NK-92 treated with Interleukin-12 subunit alpha and Interleukin-12 subunit beta, amount 100 ng/mL, for 24 hours (cell line): ENCODE measurements around the gene FCGR3B.
"Not testable (repeated sequence)": the region's sequence is repeated elsewhere in the genome, so short reads cannot be mapped to it uniquely, and the experiment has no call there.

ENCODE experiments used
- DNase-seq: peaks from one replicate; lab custom pipeline; 2025; lab: John Stamatoyannopoulos, UW

Gene FCGR3B

DNA sequence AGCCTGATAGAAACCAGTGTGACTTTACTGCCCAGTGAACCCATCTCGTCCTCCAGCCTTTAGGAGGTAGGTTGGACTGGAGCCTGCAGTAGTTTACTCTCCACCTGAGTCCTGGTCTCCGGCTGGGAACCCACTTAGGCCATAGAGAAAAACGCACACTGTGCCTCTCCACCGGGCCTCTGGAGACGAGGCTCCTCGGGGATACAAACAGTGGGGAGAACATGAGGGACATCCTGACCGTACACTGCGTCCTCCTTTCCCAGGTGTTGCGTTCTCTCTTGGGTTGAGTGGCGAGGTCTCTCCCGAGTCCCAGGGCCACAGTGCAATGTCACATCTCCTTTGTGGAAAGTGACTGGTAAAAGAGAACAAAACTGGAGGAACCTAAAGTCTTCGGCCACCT is 26.0 kb downstream of the FCGR3B start:
- DNase-seq, result not testable (repeated sequence)

DNA sequence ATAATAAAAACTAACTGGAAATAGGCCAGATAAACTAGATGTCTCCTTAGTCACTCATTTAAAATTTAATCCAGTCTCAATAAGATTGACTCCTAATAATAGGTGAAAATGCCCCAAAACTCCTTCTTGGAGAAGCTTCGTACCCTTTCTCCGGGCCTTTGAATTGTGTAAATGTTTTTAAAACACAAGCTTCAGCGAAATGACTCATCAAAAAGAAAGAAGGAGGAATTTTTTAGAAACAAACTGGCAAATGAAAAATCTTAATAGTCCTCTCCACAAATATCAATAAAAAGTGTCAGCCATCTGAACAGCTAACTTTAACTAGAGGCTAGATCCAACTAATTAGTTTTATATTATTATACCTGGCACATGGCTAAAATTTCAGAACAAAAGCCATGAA is 33.9 kb downstream of the FCGR3B start:
- not testable (repeated sequence) for DNase-seq

DNA sequence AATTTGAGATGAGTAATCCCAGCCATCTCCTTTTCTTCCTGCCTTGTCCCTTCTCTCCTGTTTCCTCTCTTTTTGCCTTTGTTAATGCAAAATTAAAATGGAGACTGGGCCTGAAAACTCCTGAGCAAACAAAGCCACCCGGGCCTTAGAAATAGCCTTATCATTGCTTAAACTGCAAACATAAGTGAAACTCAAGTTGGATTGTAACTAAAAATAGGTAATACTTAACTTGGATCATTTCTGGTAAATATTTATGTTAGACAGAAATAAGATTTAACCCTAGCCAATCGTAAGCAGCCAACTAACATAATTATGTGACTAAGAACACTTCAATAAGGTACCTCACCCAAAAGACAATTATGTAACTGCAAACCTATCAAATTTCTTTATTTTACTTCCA is 35.4 kb downstream of the FCGR3B start:
- not testable (repeated sequence) for DNase-seq

DNA sequence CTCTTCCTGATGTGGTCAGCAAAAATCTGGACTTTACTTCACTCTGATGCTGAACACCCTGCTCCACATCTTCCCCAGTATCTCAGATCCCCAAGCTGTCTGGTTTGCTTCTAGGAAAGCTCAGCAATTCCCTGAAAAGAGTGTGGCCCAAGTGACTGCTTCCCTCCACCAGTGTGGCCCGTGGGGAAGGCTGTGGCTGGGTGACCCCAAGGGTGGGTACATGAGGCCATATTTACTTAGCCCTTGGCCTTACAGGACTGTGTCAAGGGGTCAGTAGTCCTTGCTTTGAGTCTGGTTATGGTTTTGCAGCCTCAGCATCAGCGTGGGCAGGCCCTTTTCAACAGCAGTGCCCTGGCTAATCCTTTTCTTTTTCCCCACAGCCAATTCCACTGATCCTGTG is 35.8 kb downstream of the FCGR3B start:
- not testable (repeated sequence) for DNase-seq

DNA sequence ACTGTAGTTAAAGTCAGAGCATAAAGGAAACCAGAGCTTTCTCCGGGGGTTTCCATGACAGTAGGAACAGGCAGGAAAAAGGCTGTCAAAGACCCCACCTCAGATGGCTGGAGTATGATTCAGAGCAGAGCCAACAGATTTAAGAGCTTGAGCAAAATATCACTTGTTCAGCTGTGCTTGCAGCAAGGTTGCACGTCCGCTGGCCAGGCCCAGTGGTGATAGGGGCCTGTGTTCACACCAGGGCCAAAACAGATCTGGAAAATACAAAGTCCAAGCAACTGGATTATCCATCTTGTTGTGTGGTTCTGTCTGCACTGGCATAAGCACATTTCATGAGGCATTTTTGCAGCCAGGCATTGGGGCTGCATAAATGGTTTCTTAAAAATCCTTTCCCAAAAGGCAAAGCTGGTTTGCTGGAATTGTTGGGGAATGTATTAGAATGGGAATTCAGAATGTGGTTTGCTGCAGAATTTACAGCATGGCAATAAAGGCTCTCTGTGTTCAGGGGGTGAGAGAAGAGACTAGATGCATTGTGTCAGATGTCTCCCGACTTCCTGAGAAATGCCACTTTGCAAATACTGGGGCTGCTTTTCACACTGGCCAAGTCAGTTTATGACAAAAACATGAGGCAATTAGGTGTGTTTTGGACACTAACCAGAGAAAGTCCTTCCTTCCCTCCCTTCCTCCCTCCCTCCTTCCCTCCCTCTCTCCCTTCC is 36.5 kb downstream of the FCGR3B start:
- not testable (repeated sequence) for DNase-seq

DNA sequence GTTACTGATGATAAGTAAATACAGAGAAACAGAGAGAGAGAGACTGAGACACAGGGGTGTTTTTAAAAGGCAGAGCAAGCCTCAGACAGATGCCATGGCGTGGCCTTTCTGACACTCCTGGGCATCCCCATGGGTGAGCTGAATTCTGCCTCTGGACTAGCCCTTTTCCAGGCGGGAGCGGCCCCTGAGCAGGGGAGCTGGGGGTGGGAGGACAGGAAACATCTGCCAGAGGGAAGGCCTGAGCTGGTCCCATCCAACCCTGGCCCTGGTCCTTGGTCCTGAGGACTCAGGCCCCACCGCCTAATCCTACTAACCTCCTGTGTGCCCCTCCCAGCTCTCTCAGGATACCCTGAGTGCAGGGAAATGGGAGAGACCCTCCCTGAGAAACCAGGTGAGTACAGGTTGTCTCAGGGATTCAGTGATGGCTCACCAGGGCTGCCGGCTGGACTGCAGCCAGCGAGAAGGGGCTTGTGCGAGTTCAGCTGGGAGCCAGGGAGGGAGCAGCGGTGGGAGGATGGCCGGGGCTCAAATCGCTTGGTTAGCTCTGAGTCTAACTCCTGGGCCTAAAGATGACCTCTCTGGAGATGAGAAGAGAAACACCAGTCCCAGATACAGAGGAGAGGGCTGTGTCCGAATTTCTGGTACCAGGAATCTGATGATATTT is 37.8 kb downstream of the FCGR3B start:
- DNase-seq, result not testable (repeated sequence)

DNA sequence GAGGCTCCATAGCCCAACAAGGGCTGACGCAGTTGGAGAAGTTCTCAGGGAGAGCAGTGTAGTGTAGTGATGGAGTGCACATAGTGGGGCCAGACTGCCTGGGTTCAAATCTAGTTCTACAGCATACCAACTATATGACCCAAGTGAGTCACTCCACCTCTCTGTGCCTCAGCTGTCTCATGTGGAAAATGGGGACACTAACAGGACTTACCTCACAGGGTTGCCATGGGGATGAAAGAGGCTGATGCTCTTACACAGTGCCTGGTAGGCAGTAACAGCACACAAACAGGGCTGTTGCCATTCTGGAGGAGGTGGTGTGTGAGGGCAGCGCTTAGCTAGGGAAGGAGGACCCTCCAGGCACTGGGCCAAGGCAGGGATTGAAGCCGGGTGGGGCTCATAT is 38.4 kb downstream of the FCGR3B start:
- not testable (repeated sequence) for DNase-seq

DNA sequence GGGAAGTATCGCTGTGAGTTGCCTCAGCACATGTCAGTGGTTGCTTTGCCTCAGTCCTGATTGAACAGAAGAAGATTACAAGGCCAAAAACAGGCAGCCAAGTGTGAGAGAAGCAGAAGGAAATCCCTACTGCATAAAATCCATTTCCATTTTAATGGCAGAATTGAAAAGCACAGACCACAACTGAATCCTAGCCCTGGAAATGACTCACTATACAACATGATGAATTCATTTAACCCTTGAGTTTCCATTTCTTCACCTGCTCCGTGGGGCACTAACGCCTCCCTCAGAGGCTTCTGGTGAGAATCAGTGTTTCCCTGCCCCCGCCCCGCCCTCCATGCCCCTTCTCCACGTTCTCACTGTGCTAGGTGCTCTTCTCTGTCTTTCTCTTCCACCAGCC is 41.1 kb downstream of the FCGR3B start:
- not testable (repeated sequence) for DNase-seq

DNA sequence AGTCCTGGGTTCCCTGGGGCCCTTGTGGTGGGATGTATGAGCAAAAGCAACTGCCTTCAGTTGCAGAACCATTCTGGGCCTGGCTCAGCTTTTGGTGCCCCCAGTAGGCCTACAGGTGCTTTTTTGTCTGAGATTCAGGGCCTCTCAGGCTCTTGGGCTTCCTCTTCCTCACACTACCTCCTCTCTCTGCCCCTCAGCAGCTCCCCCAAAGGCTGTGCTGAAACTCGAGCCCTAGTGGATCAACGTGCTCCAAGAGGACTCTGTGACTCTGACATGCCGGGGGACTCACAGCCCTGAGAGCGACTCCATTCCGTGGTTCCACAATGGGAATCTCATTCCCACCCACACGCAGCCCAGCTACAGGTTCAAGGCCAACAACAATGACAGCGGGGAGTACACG is 41.6 kb downstream of the FCGR3B start:
- not testable (repeated sequence) for DNase-seq

DNA sequence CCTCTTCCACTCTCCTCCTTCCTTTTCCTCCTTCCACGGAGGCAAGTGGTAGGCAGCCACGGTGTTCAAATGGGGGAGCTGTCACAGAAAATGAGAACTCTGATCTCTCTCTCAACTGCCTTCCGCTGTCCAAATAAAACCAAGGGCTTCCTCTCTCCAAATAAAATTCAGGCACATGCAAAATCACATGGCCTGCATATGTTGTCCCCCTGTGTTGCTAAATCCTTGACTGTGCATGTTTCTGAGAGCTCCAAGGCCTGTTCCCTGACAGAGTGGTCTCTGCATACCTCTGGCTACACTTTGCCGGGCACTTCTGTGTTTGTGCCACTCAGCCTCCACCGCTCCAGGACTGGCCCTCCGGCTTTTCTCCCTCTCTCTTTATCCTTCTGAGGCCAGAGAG is 42.4 kb downstream of the FCGR3B start:
- not testable (repeated sequence) for DNase-seq

DNA sequence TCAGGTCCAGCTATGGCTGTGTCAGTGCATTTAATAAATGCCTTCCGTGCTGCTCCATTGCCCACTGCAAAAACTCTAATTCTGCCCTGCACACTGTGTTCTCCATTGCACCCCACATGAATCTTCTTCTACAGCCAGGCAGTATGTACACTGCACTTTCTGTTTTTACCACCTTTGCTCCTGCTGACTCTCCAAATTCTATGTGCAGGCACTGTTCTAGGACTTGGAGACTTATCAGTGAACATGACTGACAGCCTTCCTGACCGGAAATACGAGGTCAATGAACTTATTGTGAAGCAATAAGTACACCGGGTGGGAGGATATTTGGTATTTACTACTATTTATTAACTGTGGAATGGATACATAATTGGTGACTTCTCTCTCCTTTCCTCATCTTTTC is 48.1 kb downstream of the FCGR3B start:
- DNase-seq, result not testable (repeated sequence)

DNA sequence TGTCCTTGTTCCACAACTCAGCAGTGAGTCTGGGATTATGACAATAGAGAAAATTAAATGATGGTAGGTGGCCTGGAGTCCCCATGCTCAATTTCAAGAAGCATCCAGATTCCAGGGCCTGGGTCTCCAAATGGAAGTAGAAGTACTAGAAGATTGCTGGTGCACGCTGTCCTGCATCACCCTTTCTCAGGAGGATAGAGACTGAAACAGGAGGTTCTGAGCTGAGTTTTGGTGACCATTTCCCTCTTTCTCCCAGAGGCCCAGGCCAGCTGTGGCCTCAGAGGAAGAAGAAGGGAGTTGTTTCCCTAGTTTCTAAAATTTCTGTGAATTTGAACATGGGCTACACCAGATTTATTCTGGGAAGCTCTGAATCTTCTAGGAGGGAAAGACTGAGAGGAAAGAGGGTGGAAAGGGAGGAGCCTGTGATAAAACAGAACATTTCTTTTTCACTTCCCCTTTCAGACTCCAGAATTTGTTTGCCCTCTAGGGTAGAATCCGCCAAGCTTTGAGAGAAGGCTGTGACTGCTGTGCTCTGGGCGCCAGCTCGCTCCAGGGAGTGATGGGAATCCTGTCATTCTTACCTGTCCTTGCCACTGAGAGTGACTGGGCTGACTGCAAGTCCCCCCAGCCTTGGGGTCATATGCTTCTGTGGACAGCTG is 50.0 kb downstream of the FCGR3B start:
- DNase-seq, result not testable (repeated sequence)

DNA sequence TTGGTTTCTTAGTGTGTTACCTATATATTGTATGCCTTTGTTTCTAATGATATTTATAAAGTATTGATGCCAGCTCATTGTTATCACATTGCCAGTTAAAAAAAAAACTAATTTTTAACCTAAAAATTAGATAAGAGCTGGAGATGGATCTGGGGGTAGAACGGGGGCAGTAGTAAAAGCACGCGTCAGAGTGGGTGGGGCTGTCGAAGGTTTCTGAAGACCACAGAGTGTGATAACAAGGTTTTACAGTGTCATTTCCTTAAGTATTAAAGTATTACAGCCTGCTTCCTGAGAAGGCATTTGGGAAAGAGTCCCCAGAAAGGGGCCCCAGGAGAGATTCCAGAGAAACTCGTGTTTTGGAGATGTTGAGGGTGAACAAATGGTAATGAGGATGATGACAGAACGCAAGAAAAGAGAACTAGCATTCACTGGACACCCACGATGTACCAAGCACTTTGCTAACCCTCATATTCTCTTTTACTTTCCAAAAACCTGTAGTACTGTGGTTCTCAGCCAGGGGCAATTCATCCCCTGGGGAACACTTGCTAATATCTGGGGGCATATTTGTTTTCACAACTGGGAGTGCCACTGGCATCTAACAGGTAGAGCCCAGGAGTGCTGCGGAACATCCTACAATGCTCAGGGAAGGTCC is 51.0 kb downstream of the FCGR3B start:
- DNase-seq, result not testable (repeated sequence)

DNA sequence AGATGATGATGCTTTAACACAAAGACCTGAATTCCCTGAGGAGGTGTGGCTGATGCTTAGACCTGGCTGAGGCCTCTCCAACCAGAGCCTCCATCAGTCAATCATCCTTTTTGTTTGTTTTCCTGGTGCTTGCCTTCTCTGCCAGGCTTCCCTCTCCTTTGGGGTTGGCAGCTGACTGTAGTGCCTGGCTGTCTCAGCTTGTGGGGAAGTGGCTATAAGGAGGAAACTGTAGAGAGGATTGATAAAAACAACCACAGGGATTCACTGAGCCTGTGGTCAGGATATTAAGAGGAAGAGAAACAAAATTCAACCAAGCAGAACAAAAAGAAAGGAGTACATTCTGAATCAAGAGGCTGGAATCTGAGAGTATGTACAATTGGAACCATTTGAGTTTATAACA is 54.3 kb downstream of the FCGR3B start:
- not testable (repeated sequence) for DNase-seq
